MM.1S (cell line): Measurements from ENCODE around the gene PLEKHJ1.

Experiments used
- DNase-seq: peaks from one replicate; pipeline ENCODE4 v3.0.0-alpha.2; 2015
- H2AFZ ChIP-seq: fragments of 300-600 bp; sonication (generic); 2 replicates; pipeline ENCODE4 v1.6.0; 2016; ENCODE audit warnings: antibody characterized with exemption, low read length
- H3F3A ChIP-seq: fragments of 300-600 bp; sonication (generic); 2 replicates; pipeline ENCODE4 v1.6.1; 2016; ENCODE audit warnings: mild to moderate bottlenecking, antibody characterized with exemption, low read length, moderate library complexity, mixed read lengths; ENCODE audit not compliant: insufficient read depth
- H3K27ac ChIP-seq: fragments of 300-600 bp; sonication (generic); 2 replicates; pipeline ENCODE4 v1.5.1; 2016; ENCODE audit warnings: mild to moderate bottlenecking, low read length
- H3K27me3 ChIP-seq: fragments of 300-600 bp; sonication (generic); replicated peaks from 2 replicates; pipeline ENCODE4 v1.6.0; 2016; ENCODE audit warnings: low read length; ENCODE audit not compliant: insufficient read depth
- H3K36me3 ChIP-seq: fragments of 300-600 bp; sonication (generic); replicated peaks from 2 replicates; pipeline ENCODE4 v1.6.1; 2016; ENCODE audit warnings: mild to moderate bottlenecking, low read length, mixed read lengths; ENCODE audit not compliant: insufficient read depth
- H3K4me1 ChIP-seq: fragments of 300-600 bp; sonication (generic); 2 replicates; pipeline ENCODE4 v1.6.1; 2016; ENCODE audit warnings: low read length, mixed read lengths
- H3K4me2 ChIP-seq: fragments of 300-600 bp; sonication (generic); 2 replicates; pipeline ENCODE4 v1.6.0; 2016; ENCODE audit warnings: low read depth, low read length
- H3K4me3 ChIP-seq: fragments of 300-600 bp; sonication (generic); 2 replicates; pipeline ENCODE4 v1.5.1; 2016; ENCODE audit warnings: low read length, mixed read lengths
- H3K79me2 ChIP-seq: fragments of 300-600 bp; sonication (generic); 2 replicates; pipeline ENCODE4 v1.6.1; 2016; ENCODE audit warnings: mixed run types, low read length, mixed read lengths
- H3K9ac ChIP-seq: fragments of 300-600 bp; sonication (generic); 2 replicates; pipeline ENCODE4 v1.6.1; 2016; ENCODE audit warnings: low read length, mixed read lengths
- H3K9me2 ChIP-seq: fragments of 300-600 bp; sonication (generic); replicated peaks from 2 replicates; pipeline ENCODE4 v1.6.1; 2016; ENCODE audit warnings: mild to moderate bottlenecking, low read length, mixed read lengths; ENCODE audit not compliant: insufficient read depth
- H3K9me3 ChIP-seq: fragments of 300-600 bp; sonication (generic); replicated peaks from 2 replicates; pipeline ENCODE4 v1.6.1; 2016; ENCODE audit warnings: mild to moderate bottlenecking, low read length, mixed read lengths; ENCODE audit not compliant: insufficient read depth
- H4K20me1 ChIP-seq: fragments of 300-600 bp; sonication (generic); 2 replicates; pipeline ENCODE4 v1.6.1; 2016; ENCODE audit warnings: mild to moderate bottlenecking, low read length, moderate library complexity, mixed read lengths; ENCODE audit not compliant: insufficient read depth
- EZH2 ChIP-seq: fragments of 300-600 bp; sonication (generic); optimal IDR thresholded peaks from 2 replicates; pipeline ENCODE3; 2017; ENCODE audit warnings: low read depth, mild to moderate bottlenecking, antibody characterized with exemption, low read length, mixed read lengths
- EZH2phosphoT487 ChIP-seq: fragments of 300-600 bp; sonication (generic); IDR thresholded peaks from 2 replicates; pipeline ENCODE4 v1.6.1; 2018; ENCODE audit warnings: antibody characterized with exemption, low read length
- TF ChIP-seq, protein P1 (sequence below): fragments of 300-600 bp; sonication (generic); IDR thresholded peaks from 2 replicates; pipeline ENCODE4 v1.5.1; 2016; ENCODE audit warnings: antibody characterized with exemption, low read length, mixed read lengths

The PLEKHJ1 gene

DNA sequence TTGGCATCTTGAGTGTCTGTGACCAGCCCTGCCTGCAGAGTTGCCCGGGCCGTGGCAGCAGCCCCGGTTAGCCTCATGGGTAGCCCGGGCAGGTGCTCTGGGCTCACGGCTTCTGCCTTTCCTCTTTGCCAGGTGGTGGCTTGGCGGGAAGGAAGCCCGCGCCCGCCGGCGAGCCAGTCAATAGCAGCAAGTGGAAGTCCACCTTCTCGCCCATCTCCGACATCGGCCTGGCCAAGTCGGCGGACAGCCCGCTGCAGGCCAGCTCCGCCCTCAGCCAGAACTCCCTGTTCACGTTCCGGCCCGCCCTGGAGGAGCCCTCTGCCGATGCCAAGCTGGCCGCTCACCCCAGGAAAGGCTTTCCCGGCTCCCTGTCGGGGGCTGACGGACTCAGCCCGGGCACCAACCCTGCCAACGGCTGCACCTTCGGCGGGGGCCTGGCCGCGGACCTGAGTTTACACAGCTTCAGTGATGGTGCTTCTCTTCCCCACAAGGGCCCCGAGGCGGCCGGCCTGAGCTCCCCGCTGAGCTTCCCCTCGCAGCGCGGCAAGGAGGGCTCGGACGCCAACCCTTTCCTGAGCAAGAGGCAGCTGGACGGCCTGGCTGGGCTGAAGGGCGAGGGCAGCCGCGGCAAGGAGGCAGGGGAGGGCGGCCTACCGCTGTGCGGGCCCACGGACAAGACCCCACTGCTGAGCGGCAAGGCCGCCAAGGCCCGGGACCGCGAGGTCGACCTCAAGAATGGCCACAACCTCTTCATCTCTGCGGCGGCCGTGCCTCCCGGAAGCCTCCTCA is 9.9 kb downstream of the PLEKHJ1 start:
- no peak for DNase-seq
- no peak overlapping the region for H3K9ac ChIP-seq
- H3K9me2 ChIP-seq, result no peaks in the 10 kb centered on the region
- H3K27me3 ChIP-seq, result no peaks in the 10 kb centered on the region
- H3K27ac ChIP-seq, result no peak overlapping the region
- H3K4me1 ChIP-seq, result no peaks in the 10 kb centered on the region
- no peaks in the 10 kb centered on the region for H3K9me3 ChIP-seq
- peaks cover 52% of the 10 kb centered on the region for H3K79me2 ChIP-seq
- peaks cover 22% of the 10 kb centered on the region for H3K36me3 ChIP-seq
- H3K4me3 ChIP-seq, result no peak overlapping the region
- peaks cover 15% of the 10 kb centered on the region for H3F3A ChIP-seq
- no peak overlapping the region for H3K4me2 ChIP-seq
- H2AFZ ChIP-seq, result no peak overlapping the region
- TF ChIP-seq EZH2phosphoT487 (no peak), EZH2 (no peak)
- TF ChIP-seq, protein P1, sequence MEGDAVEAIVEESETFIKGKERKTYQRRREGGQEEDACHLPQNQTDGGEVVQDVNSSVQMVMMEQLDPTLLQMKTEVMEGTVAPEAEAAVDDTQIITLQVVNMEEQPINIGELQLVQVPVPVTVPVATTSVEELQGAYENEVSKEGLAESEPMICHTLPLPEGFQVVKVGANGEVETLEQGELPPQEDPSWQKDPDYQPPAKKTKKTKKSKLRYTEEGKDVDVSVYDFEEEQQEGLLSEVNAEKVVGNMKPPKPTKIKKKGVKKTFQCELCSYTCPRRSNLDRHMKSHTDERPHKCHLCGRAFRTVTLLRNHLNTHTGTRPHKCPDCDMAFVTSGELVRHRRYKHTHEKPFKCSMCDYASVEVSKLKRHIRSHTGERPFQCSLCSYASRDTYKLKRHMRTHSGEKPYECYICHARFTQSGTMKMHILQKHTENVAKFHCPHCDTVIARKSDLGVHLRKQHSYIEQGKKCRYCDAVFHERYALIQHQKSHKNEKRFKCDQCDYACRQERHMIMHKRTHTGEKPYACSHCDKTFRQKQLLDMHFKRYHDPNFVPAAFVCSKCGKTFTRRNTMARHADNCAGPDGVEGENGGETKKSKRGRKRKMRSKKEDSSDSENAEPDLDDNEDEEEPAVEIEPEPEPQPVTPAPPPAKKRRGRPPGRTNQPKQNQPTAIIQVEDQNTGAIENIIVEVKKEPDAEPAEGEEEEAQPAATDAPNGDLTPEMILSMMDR, result no peak
- 0 out of 2 replicates have a peak, but pooled peaks cover under 1% of the 10 kb centered on the region for H4K20me1 ChIP-seq

DNA sequence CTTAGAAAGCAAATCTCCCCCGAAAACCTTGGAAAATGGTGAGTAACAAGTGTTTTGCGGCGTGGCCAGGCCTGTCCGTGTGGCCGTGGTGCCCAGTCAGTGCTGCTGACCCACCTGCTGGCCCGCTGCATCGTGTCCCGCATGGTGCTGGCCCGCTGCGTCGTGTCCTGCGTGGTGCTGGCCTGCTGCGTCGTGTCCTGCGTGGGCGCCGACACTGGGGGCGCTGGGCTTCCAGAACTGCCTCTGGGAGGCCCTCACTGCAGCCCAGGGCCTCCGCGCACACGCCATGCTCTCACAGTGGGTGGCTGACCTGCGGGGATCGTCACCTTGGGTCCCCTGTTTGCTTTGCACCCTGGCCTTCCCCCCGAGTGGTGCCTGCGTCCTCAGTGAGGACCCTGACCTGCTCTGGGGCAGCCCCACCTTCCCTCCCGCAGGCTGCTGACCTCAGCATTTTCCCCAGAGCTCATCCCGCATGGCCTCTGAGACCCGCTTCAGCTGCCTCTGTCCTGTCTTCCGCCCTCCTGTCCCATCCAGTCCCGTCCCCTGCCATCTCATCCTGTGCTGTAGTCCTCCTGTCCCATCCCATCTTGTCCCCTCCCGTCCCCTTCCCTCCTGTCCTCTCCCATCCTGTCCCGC is 10.6 kb downstream of the PLEKHJ1 start:
- Histone ChIP-seq H3K27me3 (no peaks in the 10 kb centered on the region), H3K4me2 (no peak overlapping the region), H3K36me3 (peaks cover 24% of the 10 kb centered on the region), H3K9ac (no peak overlapping the region), H3K27ac (no peak overlapping the region), H3F3A (peaks cover 9% of the 10 kb centered on the region), H3K4me1 (no peaks in the 10 kb centered on the region), H2AFZ (no peak overlapping the region), H3K9me3 (no peaks in the 10 kb centered on the region), H4K20me1 (no peaks in the 10 kb centered on the region), H3K79me2 (peaks cover 48% of the 10 kb centered on the region), H3K4me3 (no peak overlapping the region), H3K9me2 (no peaks in the 10 kb centered on the region)
- TF ChIP-seq EZH2phosphoT487, result no peak
- TF ChIP-seq EZH2, result no peak
- TF ChIP-seq, protein P1, result no peak
- no peak for DNase-seq

DNA sequence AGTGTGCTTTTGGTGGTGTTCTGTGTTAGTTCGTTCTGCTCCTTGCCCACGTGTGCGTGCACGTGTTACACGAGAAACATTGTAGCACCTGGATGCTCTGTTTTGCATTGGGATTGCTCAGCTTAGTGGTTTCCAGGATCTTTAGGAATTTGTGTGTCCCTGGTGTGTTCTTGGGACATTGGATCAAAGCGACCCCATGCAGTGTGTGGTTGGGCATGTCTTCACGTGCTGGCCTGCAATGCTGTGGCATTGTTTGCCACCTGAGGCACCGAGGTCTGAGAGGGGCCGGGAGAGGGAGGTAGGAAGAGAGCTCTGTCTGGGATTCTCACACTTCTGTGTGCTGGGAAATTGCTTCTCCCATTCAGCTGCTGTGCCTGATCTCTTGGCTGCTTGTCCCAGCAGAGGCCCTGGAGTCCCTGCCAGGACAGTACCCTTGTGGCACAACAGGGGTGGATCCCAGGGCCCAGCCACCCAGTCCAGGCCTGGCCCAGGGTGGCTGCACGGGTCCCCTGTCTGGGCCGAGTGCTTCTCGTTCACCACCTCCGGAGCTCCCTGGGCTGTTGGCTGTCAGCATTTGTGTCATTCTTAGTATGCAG is 11.3 kb downstream of the PLEKHJ1 start:
- Histone ChIP-seq H3K4me1 (no peaks in the 10 kb centered on the region), H3K27ac (no peak overlapping the region), H3K4me3 (no peak overlapping the region), H3F3A (peaks cover 2% of the 10 kb centered on the region), H3K9ac (no peak overlapping the region), H4K20me1 (no peaks in the 10 kb centered on the region), H3K4me2 (no peak overlapping the region), H3K9me2 (no peaks in the 10 kb centered on the region), H3K9me3 (no peaks in the 10 kb centered on the region), H3K36me3 (peaks cover 26% of the 10 kb centered on the region), H2AFZ (no peak overlapping the region), H3K79me2 (peaks cover 51% of the 10 kb centered on the region), H3K27me3 (no peaks in the 10 kb centered on the region)
- no peak for DNase-seq
- TF ChIP-seq EZH2 (no peak), EZH2phosphoT487 (no peak)
- TF ChIP-seq, protein P1, result no peak
